Astrocyte (in vitro differentiated cells and primary cell): ENCODE measurements around the gene C3orf85. TPM values are rescaled to one million over a fixed set of nuclear protein-coding genes. Genes with fewer than 3 reads are reported as not detected.

Experiments
- DNase-seq: peaks from one replicate; pipeline ENCODE4 v3.0.0-alpha.2; 2010; ENCODE audit warnings: low read depth
- FAIRE-seq: peaks from 2 replicates; lab custom pipeline; 2011; peaks lifted over from hg19 to GRCh38; lab: Jason Lieb, UNC
- H2AFZ ChIP-seq: 2 replicates; pipeline ENCODE4 v1.6.0; 2012; ENCODE audit warnings: low read depth, low read length, inconsistent platforms
- H3K27ac ChIP-seq: 2 replicates; pipeline ENCODE4 v1.5.1; 2011; ENCODE audit warnings: low read depth, low read length, inconsistent platforms
- H3K27me3 ChIP-seq: 2 replicates; pipeline ENCODE4 v1.6.0; 2011; ENCODE audit warnings: low read length, inconsistent platforms; ENCODE audit not compliant: insufficient read depth
- H3K36me3 ChIP-seq: 2 replicates; pipeline ENCODE4 v1.5.1; 2011; ENCODE audit warnings: low read length, inconsistent platforms; ENCODE audit not compliant: insufficient read depth
- H3K4me1 ChIP-seq: 2 replicates; pipeline ENCODE4 v1.5.1; 2011; ENCODE audit warnings: low read length, inconsistent platforms; ENCODE audit not compliant: insufficient read depth
- H3K4me2 ChIP-seq: 2 replicates; pipeline ENCODE4 v1.6.0; 2012; ENCODE audit warnings: low read length, inconsistent platforms
- H3K4me3 ChIP-seq: 2 replicates; pipeline ENCODE4 v1.5.1; 2011; ENCODE audit warnings: low read depth, mild to moderate bottlenecking, low read length, inconsistent platforms; ENCODE audit not compliant: insufficient read depth
- H3K79me2 ChIP-seq: 2 replicates; pipeline ENCODE4 v1.6.0; 2012; ENCODE audit warnings: mild to moderate bottlenecking, low read length, inconsistent platforms; ENCODE audit not compliant: insufficient read depth
- H3K9ac ChIP-seq: 2 replicates; pipeline ENCODE4 v1.6.0; 2012; ENCODE audit warnings: mild to moderate bottlenecking, low read length, inconsistent platforms
- H3K9me3 ChIP-seq: 2 replicates; pipeline ENCODE4 v1.5.1; 2012; ENCODE audit warnings: low read depth, mild to moderate bottlenecking, low read length, inconsistent platforms; ENCODE audit not compliant: insufficient read depth
- H4K20me1 ChIP-seq: 2 replicates; pipeline ENCODE4 v1.6.0; 2012; ENCODE audit warnings: low read length, inconsistent platforms; ENCODE audit not compliant: insufficient read depth
- H3K27ac Mint-ChIP-seq: one replicate; pipeline ENCODE4 v1.8.0; 2021; ENCODE audit warnings: mild to moderate bottlenecking, mixed read lengths; ENCODE audit not compliant: unreplicated experiment
- H3K27me3 Mint-ChIP-seq: one replicate; pipeline ENCODE4 v1.8.0; 2021; ENCODE audit warnings: low read depth, mixed read lengths; ENCODE audit not compliant: unreplicated experiment
- H3K36me3 Mint-ChIP-seq: one replicate; pipeline ENCODE4 v1.8.0; 2021; ENCODE audit warnings: low read depth, mixed read lengths; ENCODE audit not compliant: unreplicated experiment
- H3K4me1 Mint-ChIP-seq: one replicate; pipeline ENCODE4 v1.8.0; 2021; ENCODE audit warnings: low read depth, mixed read lengths; ENCODE audit not compliant: unreplicated experiment
- H3K4me3 Mint-ChIP-seq: one replicate; pipeline ENCODE4 v1.8.0; 2021; ENCODE audit warnings: mild to moderate bottlenecking, moderate library complexity, mixed read lengths; ENCODE audit not compliant: unreplicated experiment
- H3K9me3 Mint-ChIP-seq: one replicate; pipeline ENCODE4 v1.8.0; 2021; ENCODE audit warnings: mild to moderate bottlenecking, mixed read lengths; ENCODE audit not compliant: unreplicated experiment
- EZH2 ChIP-seq: IDR thresholded peaks from 2 replicates; pipeline ENCODE4 v1.6.1; 2012; ENCODE audit warnings: mild to moderate bottlenecking, low read length, inconsistent platforms; ENCODE audit not compliant: insufficient read depth
- total RNA-seq: library from RNA; stranded (reverse); gene quantifications from 2 replicates; pipeline ENCODE4 v1.2.1, GENCODE V29; 2021
- TF ChIP-seq, protein P1 (sequence below): IDR thresholded peaks from 2 replicates; pipeline ENCODE4 v1.5.1; 2011; ENCODE audit warnings: low read depth, mild to moderate bottlenecking, inconsistent platforms, low read length, moderate library complexity; ENCODE audit not compliant: insufficient read depth

The C3orf85 gene
- total RNA-seq, 1 donor from 2014 or later, result not detected

DNA sequence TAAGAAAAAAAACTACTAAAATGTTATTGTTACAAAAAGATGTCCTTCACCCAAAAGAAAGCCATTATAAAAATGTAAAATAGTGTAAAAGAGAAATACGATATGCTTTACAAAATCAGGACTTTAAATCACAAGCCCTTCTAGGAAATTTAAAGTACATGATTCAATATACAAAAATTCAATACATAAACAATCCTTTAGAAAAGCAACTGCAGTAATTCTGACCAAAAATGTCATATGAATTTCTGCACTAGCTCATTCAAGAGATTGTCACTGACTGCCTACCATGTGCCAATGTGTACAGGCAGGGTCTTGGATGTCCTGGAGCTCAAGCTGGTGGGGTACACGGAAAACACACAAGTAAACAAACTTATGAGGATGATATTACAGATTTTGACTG is 21.1 kb upstream of the C3orf85 start:
- Histone ChIP-seq H3K4me1 (no peaks in the 10 kb centered on the region), H3K27ac (no peak overlapping the region), H2AFZ (no peak overlapping the region), H3K9ac (no peak overlapping the region), H3K4me3 (no peak overlapping the region), H3K36me3 (no peaks in the 10 kb centered on the region), H3K9me3 (no peaks in the 10 kb centered on the region), H3K4me2 (no peak overlapping the region), H3K27me3 (no peaks in the 10 kb centered on the region), H4K20me1 (no peaks in the 10 kb centered on the region), H3K79me2 (no peaks in the 10 kb centered on the region)
- FAIRE-seq, result no peak
- Mint-ChIP-seq H3K4me3 (no peak overlapping the region), H3K27ac (no peak overlapping the region), H3K9me3 (no peaks in the 10 kb centered on the region), H3K36me3 (no peaks in the 10 kb centered on the region), H3K27me3 (peaks cover 3% of the 10 kb centered on the region), H3K4me1 (no peaks in the 10 kb centered on the region)
- peak; percentile 16 for DNase-seq
- TF ChIP-seq EZH2, result no peak
- TF ChIP-seq, protein P1, sequence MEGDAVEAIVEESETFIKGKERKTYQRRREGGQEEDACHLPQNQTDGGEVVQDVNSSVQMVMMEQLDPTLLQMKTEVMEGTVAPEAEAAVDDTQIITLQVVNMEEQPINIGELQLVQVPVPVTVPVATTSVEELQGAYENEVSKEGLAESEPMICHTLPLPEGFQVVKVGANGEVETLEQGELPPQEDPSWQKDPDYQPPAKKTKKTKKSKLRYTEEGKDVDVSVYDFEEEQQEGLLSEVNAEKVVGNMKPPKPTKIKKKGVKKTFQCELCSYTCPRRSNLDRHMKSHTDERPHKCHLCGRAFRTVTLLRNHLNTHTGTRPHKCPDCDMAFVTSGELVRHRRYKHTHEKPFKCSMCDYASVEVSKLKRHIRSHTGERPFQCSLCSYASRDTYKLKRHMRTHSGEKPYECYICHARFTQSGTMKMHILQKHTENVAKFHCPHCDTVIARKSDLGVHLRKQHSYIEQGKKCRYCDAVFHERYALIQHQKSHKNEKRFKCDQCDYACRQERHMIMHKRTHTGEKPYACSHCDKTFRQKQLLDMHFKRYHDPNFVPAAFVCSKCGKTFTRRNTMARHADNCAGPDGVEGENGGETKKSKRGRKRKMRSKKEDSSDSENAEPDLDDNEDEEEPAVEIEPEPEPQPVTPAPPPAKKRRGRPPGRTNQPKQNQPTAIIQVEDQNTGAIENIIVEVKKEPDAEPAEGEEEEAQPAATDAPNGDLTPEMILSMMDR, result no peak

GRCh38 chr3:109116031-109116430 is 20.5 kb upstream of the C3orf85 start:
- no peak for TF ChIP-seq EZH2
- TF ChIP-seq, protein P1, result no peak
- Histone ChIP-seq H3K4me3 (no peak overlapping the region), H3K27ac (no peak overlapping the region), H3K4me2 (no peak overlapping the region), H3K79me2 (no peaks in the 10 kb centered on the region), H3K36me3 (no peaks in the 10 kb centered on the region), H3K4me1 (no peaks in the 10 kb centered on the region), H3K9ac (no peak overlapping the region), H3K27me3 (no peaks in the 10 kb centered on the region), H3K9me3 (no peaks in the 10 kb centered on the region), H2AFZ (no peak overlapping the region), H4K20me1 (no peaks in the 10 kb centered on the region)
- H3K36me3 Mint-ChIP-seq, result no peaks in the 10 kb centered on the region
- H3K4me3 Mint-ChIP-seq, result no peak overlapping the region
- FAIRE-seq (no peak), DNase-seq (peak; percentile 3)
- peaks cover 3% of the 10 kb centered on the region for H3K27me3 Mint-ChIP-seq
- no peaks in the 10 kb centered on the region for H3K9me3 Mint-ChIP-seq
- no peaks in the 10 kb centered on the region for H3K4me1 Mint-ChIP-seq
- no peak overlapping the region for H3K27ac Mint-ChIP-seq

- Mint-ChIP-seq H3K36me3 (no peaks in the 10 kb centered on the region), H3K4me1 (no peaks in the 10 kb centered on the region), H3K27me3 (peaks cover 3% of the 10 kb centered on the region), H3K4me3 (no peak within 1 kb of the TSS), H3K27ac (no peak within 1 kb of the TSS), H3K9me3 (peaks cover 4% of the 10 kb centered on the region)
- Histone ChIP-seq H4K20me1 (no peaks in the 10 kb centered on the region), H3K9me3 (no peaks in the 10 kb centered on the region), H3K36me3 (no peaks in the 10 kb centered on the region), H3K4me2 (no peak within 1 kb of the TSS), H2AFZ (no peak within 1 kb of the TSS), H3K9ac (no peak within 1 kb of the TSS), H3K4me3 (no peak within 1 kb of the TSS), H3K4me1 (no peaks in the 10 kb centered on the region), H3K27me3 (no peaks in the 10 kb centered on the region), H3K27ac (no peak within 1 kb of the TSS), H3K79me2 (no peaks in the 10 kb centered on the region)
- TF ChIP-seq EZH2, result no peak
- TF ChIP-seq, protein P1, result no peak
- no peak for DNase-seq
- no peak for FAIRE-seq
These were observed 18.6 kb upstream of the C3orf85 start, which contains the start of gene MORC1 for GRCh38 chr3:109117939-109118338. Gene MORC1, minus strand, starts transcription at chr3:109118134. Its CDS starts 75 bp downstream, at chr3:109118059.
